Neural cell (in vitro differentiated cells): Measurements from ENCODE around the gene MAP3K14.

ENCODE experiments used
- CTCF ChIP-seq: fragments of 450-650 bp; IDR thresholded peaks from 2 replicates; pipeline ENCODE4 v1.5.1; 2014; ENCODE audit warnings: antibody characterized with exemption, mild to moderate bottlenecking, moderate library complexity; ENCODE audit not compliant: poor library complexity, severe bottlenecking
- TAF1 ChIP-seq: IDR thresholded peaks from 2 replicates; pipeline ENCODE4 v1.6.1; 2012; ENCODE audit warnings: low read depth

- TF ChIP-seq CTCF = no peak
- TF ChIP-seq TAF1 = no peak
Observed at GRCh38 chr17:45353043-45353442, 36.2 kb upstream of the MAP3K14 start.
